HepG2 (cell line): Measurements from ENCODE around the gene SHTN1. TPM values are rescaled to one million over a fixed set of nuclear protein-coding genes. Genes with fewer than 3 reads are reported as not detected.

Experiments
- ATAC-seq: fragments of 200-7000 bp; cut with Tn5 transposase; 3 replicates; pipeline ENCODE4 v1.9.1; 2020; ENCODE audit warnings: mild to moderate bottlenecking, moderate library complexity
- BruUV-seq: library from RNA; stranded (reverse); fragments of 400-500 nt; replicated peaks from 2 replicates; lab custom pipeline; 2021; lab: Mats Ljungman, UMichigan
- CTCF ChIA-PET: fragments of 300-600 bp; formaldehyde crosslinking; extraction: SDS; loops from one replicate; lab custom pipeline; 2021; ENCODE audit warnings: low total read pairs, inconsistent platforms, low intra/inter-chr PET ratio; lab: Yijun Ruan, JAX
- POLR2A ChIA-PET: fragments of 350-600 bp; sonication (Branson Sonifier 250); formaldehyde crosslinking; loops from one replicate; lab custom pipeline; 2020; ENCODE audit warnings: antibody characterized with exemption, inconsistent platforms; lab: Yijun Ruan, JAX
- DNase-seq: peaks from one replicate; pipeline ENCODE4 v3.0.0-alpha.2; 2015; ENCODE audit warnings: low spot score
- FAIRE-seq: peaks from 3 replicates; lab custom pipeline; 2011; peaks lifted over from hg19 to GRCh38; lab: Jason Lieb, UNC
- H2AFZ ChIP-seq: one replicate; pipeline ENCODE4 v1.6.1; 2011; ENCODE audit warnings: low read length, inconsistent platforms
- H3K27ac ChIP-seq: fragments of 300-600 bp; 3 replicates; pipeline ENCODE4 v1.8.0; 2011; ENCODE audit warnings: mixed run types, mild to moderate bottlenecking, mixed read lengths, low read length, inconsistent platforms; ENCODE audit not compliant: insufficient read depth; ENCODE audit errors: extremely low read length
- H3K27me3 ChIP-seq, 2 experiments: fragments of 200-600 bp in 1 of 2; 2 replicates in 1 of 2; 3 replicates in 1 of 2; pipeline versions ENCODE4 v1.6.0 to v1.8.0; 2011; ENCODE audit warnings: low read length in 2 of 2, mild to moderate bottlenecking in 2 of 2, moderate library complexity in 2 of 2, inconsistent platforms in 1 of 2; ENCODE audit not compliant: insufficient read depth in 2 of 2, control insufficient read depth in 1 of 2
- H3K36me3 ChIP-seq, 2 experiments: fragments of 200-600 bp in 1 of 2; replicated peaks in 1 of 2; 2 replicates in 1 of 2; 3 replicates in 1 of 2; pipeline versions ENCODE4 v1.5.1 to v1.8.0; 2011; ENCODE audit warnings: low read length in 2 of 2, inconsistent platforms in 1 of 2; ENCODE audit not compliant: insufficient read depth in 2 of 2, control insufficient read depth in 1 of 2
- H3K4me1 ChIP-seq: 2 replicates; pipeline ENCODE4 v1.5.1; 2012; ENCODE audit warnings: low read length, inconsistent platforms; ENCODE audit not compliant: insufficient read depth
- H3K4me2 ChIP-seq: 2 replicates; pipeline ENCODE4 v1.6.0; 2011; ENCODE audit warnings: low read depth, low read length, inconsistent platforms
- H3K4me3 ChIP-seq, 3 experiments: fragments of 200-600 bp in 1 of 3; sonication (generic), shearing (Covaris generic) in 1 of 3; replicated peaks in 1 of 3; 2 replicates each; pipeline ENCODE4 v1.5.1; 2011 to 2016; ENCODE audit warnings: low read length in 3 of 3, inconsistent platforms in 2 of 3, low read depth in 2 of 3, mild to moderate bottlenecking in 2 of 3, control low read depth in 1 of 3, mixed read lengths in 1 of 3; ENCODE audit not compliant: insufficient read depth in 1 of 3
- H3K79me2 ChIP-seq: one replicate; pipeline ENCODE4 v1.6.1; 2011; ENCODE audit warnings: low read length, inconsistent platforms; ENCODE audit not compliant: insufficient read depth
- H3K9ac ChIP-seq: 2 replicates; pipeline ENCODE4 v1.6.0; 2011; ENCODE audit warnings: mild to moderate bottlenecking, low read depth, low read length, inconsistent platforms; ENCODE audit not compliant: insufficient read depth
- H3K9me3 ChIP-seq: 2 replicates; pipeline ENCODE4 v1.5.1; 2012; ENCODE audit warnings: mild to moderate bottlenecking, low read length
- H4K20me1 ChIP-seq: 2 replicates; pipeline ENCODE4 v1.6.0; 2011; ENCODE audit warnings: inconsistent platforms, mild to moderate bottlenecking, low read length, moderate library complexity; ENCODE audit not compliant: insufficient read depth
- ARHGAP35 ChIP-seq: sonication (generic); formaldehyde crosslinking; IDR thresholded peaks from 2 replicates; pipeline ENCODE4 v1.9.0; 2022; ENCODE audit warnings: mild to moderate bottlenecking, inconsistent platforms, moderate library complexity, missing genetic modification reagents, borderline replicate concordance
- ESRRA ChIP-seq: sonication (generic); formaldehyde crosslinking; IDR thresholded peaks from 2 replicates; pipeline ENCODE4 v1.5.1; 2020; ENCODE audit warnings: mild to moderate bottlenecking, low read depth, missing genetic modification reagents
- HNF4G ChIP-seq, 2 experiments: sonication (generic) in 1 of 2; formaldehyde crosslinking in 1 of 2; IDR thresholded peaks; 2 replicates each; pipeline versions ENCODE4 v1.4.0 to v1.6.1; 2011 to 2020; ENCODE audit warnings: borderline replicate concordance in 2 of 2, low read depth in 2 of 2, mild to moderate bottlenecking in 2 of 2, low read length in 1 of 2, missing genetic modification reagents in 1 of 2, moderate library complexity in 1 of 2
- IRX3 ChIP-seq: sonication (generic); formaldehyde crosslinking; IDR thresholded peaks from 2 replicates; pipeline ENCODE4 v1.8.1; 2023; ENCODE audit warnings: mild to moderate bottlenecking, low read depth, missing genetic modification reagents, borderline replicate concordance
- KMT2A ChIP-seq: sonication (generic); formaldehyde crosslinking; IDR thresholded peaks from 2 replicates; pipeline ENCODE4 v1.4.0; 2020; ENCODE audit warnings: missing genetic modification reagents
- MAFF ChIP-seq: IDR thresholded peaks from 2 replicates; pipeline ENCODE4 v1.6.1; 2011; ENCODE audit warnings: low read depth, low read length, improper control_type of control experiment
- MAFG ChIP-seq: sonication (generic); formaldehyde crosslinking; IDR thresholded peaks from 2 replicates; pipeline ENCODE4 v1.5.1; 2020; ENCODE audit warnings: mild to moderate bottlenecking, missing genetic modification reagents
- MAFK ChIP-seq, 2 experiments: IDR thresholded peaks in 1 of 2; conservative IDR thresholded peaks in 1 of 2; 2 replicates each; pipeline ENCODE4 v1.6.1; 2011; ENCODE audit warnings: improper control_type of control experiment in 2 of 2, low read length in 2 of 2
- PITX1 ChIP-seq: sonication (generic); formaldehyde crosslinking; IDR thresholded peaks from 2 replicates; pipeline ENCODE4 v1.5.1; 2020; ENCODE audit warnings: mild to moderate bottlenecking, missing genetic modification reagents
- RBM39 ChIP-seq: fragments of 200-400 bp; formaldehyde crosslinking; IDR thresholded peaks from one replicate; pipeline ENCODE4 v1.6.1; 2018; ENCODE audit warnings: antibody characterized with exemption, mild to moderate bottlenecking, low read depth, low read length; ENCODE audit not compliant: poor library complexity, severe bottlenecking
- SMAD9 ChIP-seq: sonication (generic); formaldehyde crosslinking; IDR thresholded peaks from 2 replicates; pipeline ENCODE4 v1.5.1; 2020; ENCODE audit warnings: mild to moderate bottlenecking, missing genetic modification reagents
- ZNF501 ChIP-seq: sonication (generic); formaldehyde crosslinking; IDR thresholded peaks from 2 replicates; pipeline ENCODE4 v1.5.1; 2020; ENCODE audit warnings: mild to moderate bottlenecking, moderate library complexity, missing genetic modification reagents
- in situ Hi-C: cut with HindIII; loops from 2 replicates; pipeline ENCODE4 v1.10.0; 2017; ENCODE audit warnings: low pct_unique_long_range_greater_than_20kb; ENCODE audit not compliant: extremely low pct_ligation_motif_present
- intact Hi-C: fragments of 100-400 bp; cut with micrococcal nuclease; formaldehyde crosslinking; loops from one replicate; pipeline ENCODE4 v1.10.0; 2022; ENCODE audit not compliant: unreplicated experiment
- polyA plus RNA-seq, 8 experiments: library from polyadenylated mRNA; depleted of rRNA in 3 of 8; stranded (reverse) in 7 of 8; unstranded in 1 of 8; fragments of >200 nt; fragmentation: Illumina TruSeq in 4 of 8; extraction: Trizol in 4 of 8; gene quantifications; 2 replicates each; pipeline versions ENCODE4 v1.2.1 to v1.2.3, GENCODE V29; 2011 to 2016; ENCODE audit warnings: low read depth in 4 of 8, missing spikeins in 1 of 8, mixed read lengths in 1 of 8; ENCODE audit not compliant: insufficient read depth in 1 of 8
- total RNA-seq, 5 experiments: library from RNA; depleted of rRNA; stranded (reverse); fragments of >200 nt; fragmentation: Illumina TruSeq; extraction: Trizol; gene quantifications; 2 replicates each; pipeline ENCODE4 v1.2.3, GENCODE V29; 2016; ENCODE audit warnings: low read depth in 1 of 5
- TF ChIP-seq, protein P1 (sequence below): sonication (generic); formaldehyde crosslinking; IDR thresholded peaks from 2 replicates; pipeline ENCODE4 v1.4.0; 2020; ENCODE audit warnings: mild to moderate bottlenecking, missing genetic modification reagents
- TF ChIP-seq, protein P2 (sequence below), 2 experiments: sonication (generic) in 1 of 2; formaldehyde crosslinking in 1 of 2; IDR thresholded peaks; 2 replicates each; pipeline versions ENCODE4 v1.5.1 to v1.6.1; 2011 to 2020; ENCODE audit warnings: borderline replicate concordance in 1 of 2, low read depth in 1 of 2, low read length in 1 of 2, mild to moderate bottlenecking in 1 of 2, missing genetic modification reagents in 1 of 2, moderate library complexity in 1 of 2

SHTN1 gene
- total and polyA plus RNA-seq, 2 of the 13 experiments (the other 11 are each of a cell fraction or from before 2014, with no cell fraction given): 11.3 to 15.6 TPM

DNA sequence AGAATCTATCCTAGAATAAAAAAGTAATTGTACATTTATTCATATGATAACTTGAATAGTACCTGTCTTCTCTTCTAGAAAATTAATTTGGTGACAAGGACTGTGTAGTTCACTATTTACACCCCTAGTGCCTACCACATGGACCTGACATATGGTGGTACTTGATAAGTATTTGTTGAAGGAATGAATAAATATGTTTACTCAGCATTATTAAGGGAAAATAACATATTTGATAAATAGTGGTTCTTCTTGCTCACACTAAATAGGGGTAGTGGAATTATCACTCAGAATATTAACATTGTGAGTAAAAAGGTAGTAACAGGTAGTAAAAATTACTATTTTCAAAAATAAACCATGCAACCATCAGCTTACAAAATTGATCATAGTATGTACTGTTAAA, 2.8 kb downstream of the SHTN1 start:
- BruUV-seq: no TSS peak
- intact Hi-C loops (loop anchor here (2.0 to 5.0 kb wide), 3 partner anchors 17 to 165 kb away; no protein-coding TSS in a partner anchor), in situ Hi-C loops (loop anchor here (10.0 kb wide), 1 partner anchor 163 kb away; no protein-coding TSS in a partner anchor)
- no peaks in the 10 kb centered on the region for H3K9me3 ChIP-seq
- H3K27me3 ChIP-seq: no peaks in the 10 kb centered on the region
- ChIA-PET CTCF (no interaction called here), POLR2A (no interaction called here)
- no peak overlapping the region for H3K4me3 ChIP-seq
- H3K27ac ChIP-seq: no peak overlapping the region
- peaks cover 51% of the 10 kb centered on the region for H3K4me1 ChIP-seq
- DNase-seq: no peak
- no peak for ATAC-seq
- FAIRE-seq: no peak
- H3K9ac ChIP-seq: no peak overlapping the region
- H2AFZ ChIP-seq: no peak overlapping the region
- H4K20me1 ChIP-seq: peaks cover 5% of the 10 kb centered on the region
- TF ChIP-seq ZNF501 (CRISPR knock-in tag) (no peak), PITX1 (no peak), ESRRA (CRISPR knock-in tag) (no peak), MAFG (CRISPR knock-in tag) (no peak), HNF4G (IDR thresholded peaks at IDR 0.05; ENCODE audit: borderline replicate concordance, low read depth, low read length) (no peak), HNF4G (CRISPR knock-in tag; IDR thresholded peaks at IDR 0.05; ENCODE audit: borderline replicate concordance, low read depth) (no peak), ARHGAP35 (CRISPR knock-in tag) (no peak), RBM39 (no peak), KMT2A (CRISPR knock-in tag) (no peak), IRX3 (CRISPR knock-in tag) (no peak), MAFK (conservative IDR thresholded peaks at IDR 0.05 in 1 of 2, IDR thresholded peaks at IDR 0.05 in 1 of 2; ENCODE audit: low read length in 2 of 2) (peak; percentile 92 to 95), MAFF (peak; percentile 95), SMAD9 (CRISPR knock-in tag) (no peak)
- TF ChIP-seq, protein P1, sequence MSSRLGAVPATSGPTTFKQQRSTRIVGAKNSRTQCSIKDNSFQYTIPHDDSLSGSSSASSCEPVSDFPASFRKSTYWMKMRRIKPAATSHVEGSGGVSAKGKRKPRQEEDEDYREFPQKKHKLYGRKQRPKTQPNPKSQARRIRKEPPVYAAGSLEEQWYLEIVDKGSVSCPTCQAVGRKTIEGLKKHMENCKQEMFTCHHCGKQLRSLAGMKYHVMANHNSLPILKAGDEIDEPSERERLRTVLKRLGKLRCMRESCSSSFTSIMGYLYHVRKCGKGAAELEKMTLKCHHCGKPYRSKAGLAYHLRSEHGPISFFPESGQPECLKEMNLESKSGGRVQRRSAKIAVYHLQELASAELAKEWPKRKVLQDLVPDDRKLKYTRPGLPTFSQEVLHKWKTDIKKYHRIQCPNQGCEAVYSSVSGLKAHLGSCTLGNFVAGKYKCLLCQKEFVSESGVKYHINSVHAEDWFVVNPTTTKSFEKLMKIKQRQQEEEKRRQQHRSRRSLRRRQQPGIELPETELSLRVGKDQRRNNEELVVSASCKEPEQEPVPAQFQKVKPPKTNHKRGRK: no peak
- TF ChIP-seq, protein P2, sequence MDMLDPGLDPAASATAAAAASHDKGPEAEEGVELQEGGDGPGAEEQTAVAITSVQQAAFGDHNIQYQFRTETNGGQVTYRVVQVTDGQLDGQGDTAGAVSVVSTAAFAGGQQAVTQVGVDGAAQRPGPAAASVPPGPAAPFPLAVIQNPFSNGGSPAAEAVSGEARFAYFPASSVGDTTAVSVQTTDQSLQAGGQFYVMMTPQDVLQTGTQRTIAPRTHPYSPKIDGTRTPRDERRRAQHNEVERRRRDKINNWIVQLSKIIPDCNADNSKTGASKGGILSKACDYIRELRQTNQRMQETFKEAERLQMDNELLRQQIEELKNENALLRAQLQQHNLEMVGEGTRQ (IDR thresholded peaks at IDR 0.05; ENCODE audit: low read depth, low read length): no peak
- TF ChIP-seq, protein P2 (CRISPR knock-in tag; IDR thresholded peaks at IDR 0.05; ENCODE audit: borderline replicate concordance): no peak
- H3K36me3 ChIP-seq: no peaks in the 10 kb centered on the region
- peaks cover 61% of the 10 kb centered on the region for H3K79me2 ChIP-seq
- H3K4me2 ChIP-seq: peak overlapping the region; percentile 94; the same call in 1 of the 2 replicates
